RWPE1 (cell line): ENCODE measurements around the gene DGKD.

ENCODE experiments used
- CTCF ChIA-PET: fragments of 350-600 bp; sonication (Branson Sonifier 250); formaldehyde crosslinking; extraction: SDS; loops from one replicate; lab custom pipeline; 2021; lab: Yijun Ruan, JAX
- POLR2A ChIA-PET: fragments of 400-600 bp; formaldehyde crosslinking; extraction: SDS; loops from one replicate; lab custom pipeline; 2020; ENCODE audit warnings: antibody characterized with exemption; ENCODE audit not compliant: low non-redundant PET; lab: Yijun Ruan, JAX
- DNase-seq: peaks from one replicate; pipeline ENCODE4 v3.0.0; 2012; ENCODE audit warnings: low spot score
- H3K27ac ChIP-seq: fragments of 450-650 bp; 2 replicates; pipeline ENCODE4 v1.5.1; 2017
- TF ChIP-seq, protein P1 (sequence below): fragments of 450-650 bp; conservative IDR thresholded peaks from 2 replicates; pipeline ENCODE4 v1.5.1; 2017; ENCODE audit warnings: low read depth, mild to moderate bottlenecking

Gene DGKD

DNA sequence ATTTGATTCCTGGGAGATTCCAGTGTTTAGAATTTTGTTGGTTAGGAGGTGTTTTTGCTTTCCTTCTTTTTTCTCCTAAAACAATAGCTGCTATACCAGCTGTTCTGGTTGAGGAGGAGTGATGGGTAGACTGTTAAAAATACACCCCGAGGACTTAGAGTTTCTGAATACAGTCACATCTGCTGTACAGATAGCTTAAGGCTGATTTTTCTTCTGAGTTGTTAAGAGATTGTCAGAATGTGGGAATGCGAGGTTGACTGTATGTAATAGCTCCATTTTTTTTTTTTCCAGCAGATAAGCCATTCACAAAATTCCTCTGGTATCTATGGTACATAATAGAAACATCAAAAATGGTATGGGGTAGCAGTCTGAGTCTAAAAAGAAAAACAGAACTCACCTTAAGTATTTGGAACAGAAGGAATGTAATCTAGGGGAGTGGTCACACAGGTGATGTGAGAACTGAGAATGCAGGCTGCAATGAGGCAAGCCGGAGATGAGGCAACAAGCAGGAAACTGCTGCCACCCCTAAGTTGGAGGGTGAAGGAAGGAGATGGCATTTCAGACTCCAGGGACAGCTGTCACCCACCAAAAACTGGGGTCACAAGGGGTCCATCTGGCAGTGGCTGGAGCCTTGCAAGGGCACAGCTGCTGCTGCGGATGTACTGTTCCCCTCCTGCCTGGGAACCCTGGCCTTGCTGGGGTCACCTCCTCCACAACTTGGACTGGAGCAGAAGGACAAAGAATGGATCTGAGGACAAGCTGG, 2.4 kb downstream of the DGKD start:
- no peak overlapping the region for H3K27ac ChIP-seq
- DNase-seq, result no peak
- CTCF ChIA-PET, result interaction anchor here (0.6 to 1.4 kb wide), 2 partner anchors 10 to 376 kb away, joined by 3 to 4 read pairs; no protein-coding TSS in a partner anchor
- TF ChIP-seq, protein P1, sequence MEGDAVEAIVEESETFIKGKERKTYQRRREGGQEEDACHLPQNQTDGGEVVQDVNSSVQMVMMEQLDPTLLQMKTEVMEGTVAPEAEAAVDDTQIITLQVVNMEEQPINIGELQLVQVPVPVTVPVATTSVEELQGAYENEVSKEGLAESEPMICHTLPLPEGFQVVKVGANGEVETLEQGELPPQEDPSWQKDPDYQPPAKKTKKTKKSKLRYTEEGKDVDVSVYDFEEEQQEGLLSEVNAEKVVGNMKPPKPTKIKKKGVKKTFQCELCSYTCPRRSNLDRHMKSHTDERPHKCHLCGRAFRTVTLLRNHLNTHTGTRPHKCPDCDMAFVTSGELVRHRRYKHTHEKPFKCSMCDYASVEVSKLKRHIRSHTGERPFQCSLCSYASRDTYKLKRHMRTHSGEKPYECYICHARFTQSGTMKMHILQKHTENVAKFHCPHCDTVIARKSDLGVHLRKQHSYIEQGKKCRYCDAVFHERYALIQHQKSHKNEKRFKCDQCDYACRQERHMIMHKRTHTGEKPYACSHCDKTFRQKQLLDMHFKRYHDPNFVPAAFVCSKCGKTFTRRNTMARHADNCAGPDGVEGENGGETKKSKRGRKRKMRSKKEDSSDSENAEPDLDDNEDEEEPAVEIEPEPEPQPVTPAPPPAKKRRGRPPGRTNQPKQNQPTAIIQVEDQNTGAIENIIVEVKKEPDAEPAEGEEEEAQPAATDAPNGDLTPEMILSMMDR, result no peak
- POLR2A ChIA-PET, result interaction anchor here (1.5 kb wide), 1 partner anchor 9 kb away, joined by 8 read pairs; no protein-coding TSS in a partner anchor

DNA sequence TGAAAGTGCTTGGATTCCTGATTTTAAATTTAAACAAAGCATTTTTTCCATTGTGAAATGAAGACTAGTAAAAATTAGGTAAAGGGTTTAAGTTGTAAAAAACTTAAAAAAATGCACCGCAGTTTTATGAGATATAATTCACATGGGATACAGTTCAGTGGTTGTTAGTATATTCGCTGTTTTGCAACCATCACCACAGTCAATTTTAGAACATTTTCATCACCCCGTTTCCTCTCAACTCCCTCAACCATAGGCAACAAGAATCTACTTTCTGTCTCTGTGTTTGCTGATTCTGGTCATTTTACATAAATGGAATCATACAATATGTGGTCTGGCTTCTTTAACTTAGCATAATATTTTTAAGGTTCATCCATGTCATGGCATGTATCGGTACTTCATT, 4.0 kb downstream of the DGKD start:
- CTCF ChIA-PET, result no interaction called here
- POLR2A ChIA-PET, result no interaction called here
- TF ChIP-seq, protein P1, result no peak
- DNase-seq, result no peak
- no peak overlapping the region for H3K27ac ChIP-seq

DNA sequence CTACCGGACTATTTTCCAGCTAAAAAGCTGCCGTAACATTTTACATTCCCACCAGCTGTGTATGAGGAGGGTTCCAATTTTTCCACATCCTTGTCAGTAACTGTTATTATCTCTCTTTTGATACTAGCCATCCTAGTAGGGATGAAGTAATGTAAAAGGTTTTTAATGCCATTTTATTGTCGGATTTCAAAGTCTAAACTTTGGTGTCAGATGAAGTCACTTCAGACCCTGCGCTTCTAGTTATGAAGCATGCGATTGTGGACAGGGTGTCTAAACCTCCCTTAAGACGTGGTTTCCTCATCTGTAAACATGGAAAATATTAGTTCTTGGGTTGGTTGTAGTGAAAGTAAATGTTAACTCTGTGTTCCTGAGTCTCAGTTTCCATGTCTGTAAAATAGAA, 4.7 kb downstream of the DGKD start:
- H3K27ac ChIP-seq, result no peak overlapping the region
- ChIA-PET CTCF (no interaction called here), POLR2A (no interaction called here)
- no peak for DNase-seq
- TF ChIP-seq, protein P1, result no peak

DNA sequence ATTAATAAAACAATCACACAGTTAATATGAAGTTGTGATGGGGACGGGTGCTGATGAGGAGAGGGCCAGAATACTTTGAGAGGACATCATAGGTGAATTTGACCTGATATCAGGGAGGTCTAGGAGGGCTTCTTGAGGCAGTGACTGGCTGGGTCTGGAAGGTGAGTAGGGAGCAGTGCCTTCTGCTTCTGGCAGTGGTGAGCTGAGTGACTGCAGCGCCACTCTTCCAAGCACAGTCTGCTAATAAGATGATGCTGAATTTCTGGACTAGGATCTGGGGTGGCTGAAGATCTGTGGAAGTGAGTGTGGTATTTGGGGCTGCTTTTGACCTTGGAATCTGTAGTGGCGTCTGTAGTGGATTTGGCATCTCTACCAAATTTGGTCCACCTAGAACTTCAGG, 5.5 kb downstream of the DGKD start:
- ChIA-PET POLR2A (no interaction called here), CTCF (interaction anchor here (0.5 kb wide), 1 partner anchor 325 kb away, joined by 3 read pairs; no protein-coding TSS in a partner anchor)
- no peak overlapping the region for H3K27ac ChIP-seq
- TF ChIP-seq, protein P1, result no peak
- DNase-seq, result no peak

DNA sequence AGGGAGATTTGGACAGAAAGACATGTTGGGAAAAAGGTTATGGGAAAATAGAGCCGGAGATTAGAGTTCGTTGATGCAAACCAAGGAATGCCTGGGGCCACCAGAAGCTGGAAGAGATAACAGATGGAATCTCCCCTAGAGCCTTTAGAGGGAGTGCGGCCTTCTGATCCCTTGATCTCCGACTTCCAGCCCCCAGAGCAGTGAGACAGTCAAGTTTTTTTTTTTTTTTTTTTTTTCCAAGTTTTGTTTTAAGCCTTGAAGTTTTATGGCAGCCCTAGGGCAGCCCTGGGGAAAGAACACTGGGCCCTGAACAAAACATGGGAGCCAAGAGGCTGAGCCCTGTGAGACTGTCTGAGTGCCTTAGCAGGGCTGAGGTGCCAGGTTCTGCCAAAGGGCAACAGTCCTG, 6.5 kb downstream of the DGKD start:
- H3K27ac ChIP-seq, result no peak overlapping the region
- DNase-seq, result no peak
- POLR2A ChIA-PET, result no interaction called here
- TF ChIP-seq, protein P1, result no peak
- CTCF ChIA-PET, result interaction anchor here (0.7 kb wide), 1 partner anchor 87 kb away, joined by 3 read pairs; no protein-coding TSS in a partner anchor

DNA sequence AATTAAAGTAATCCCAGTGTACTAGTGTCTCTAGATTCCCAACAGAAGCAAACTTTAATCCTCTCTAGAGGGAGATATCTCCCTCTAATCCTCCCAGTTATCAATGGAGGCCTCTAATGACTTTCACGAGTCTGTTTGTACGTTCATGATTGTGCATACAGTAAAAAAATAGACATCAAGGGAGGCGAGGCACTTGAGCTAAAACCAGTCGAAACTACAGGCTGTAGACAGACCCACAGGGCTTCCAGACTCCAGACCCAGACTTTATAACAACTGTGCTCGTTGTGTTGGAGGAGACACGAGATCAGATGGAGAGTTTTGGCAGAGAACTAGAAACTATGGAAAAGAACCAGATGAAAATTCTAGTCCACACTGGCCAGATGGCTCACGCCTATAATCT, 7.0 kb downstream of the DGKD start:
- ChIA-PET POLR2A (no interaction called here), CTCF (interaction anchor here (0.7 kb wide), 1 partner anchor 87 kb away, joined by 3 read pairs; no protein-coding TSS in a partner anchor)
- no peak overlapping the region for H3K27ac ChIP-seq
- TF ChIP-seq, protein P1, result no peak
- DNase-seq, result no peak
